Measurements from ENCODE around the gene MYD88. TPM values are rescaled to one million over a fixed set of nuclear protein-coding genes. Genes with fewer than 3 reads are reported as not detected.

The MYD88 gene
- total and polyA plus RNA-seq, 4 donors, result 15.4 to 60.3 (median 44.1) TPM

- Histone ChIP-seq H3K4me1 (ENCODE audit: control insufficient read depth in 4 of 4, insufficient read depth in 4 of 4, low read length in 3 of 4) (no peaks in the 10 kb centered on the region), H3K4me3 (ENCODE audit: low read depth in 1 of 3, low read length in 3 of 3) (no peak overlapping the region), H3K9ac (ENCODE audit: low read depth in 1 of 2, low read length in 2 of 2) (no peak overlapping the region), H3K36me3 (ENCODE audit: control insufficient read depth in 4 of 4, insufficient read depth in 3 of 4, low read depth in 1 of 4, low read length in 3 of 4) (no peaks in the 10 kb centered on the region), H3K27ac (ENCODE audit: low read depth in 1 of 2, low read length in 2 of 2) (no peak overlapping the region), H3K9me3 (ENCODE audit: control insufficient read depth in 4 of 4, low read length in 3 of 4) (no peaks in the 10 kb centered on the region), H3K27me3 (ENCODE audit: control insufficient read depth in 4 of 4, insufficient read depth in 4 of 4, low read length in 3 of 4) (no peaks in the 10 kb centered on the region)
- DNase-seq (ENCODE audit: low spot score), result no peak
- TF ChIP-seq TAF1 (conservative IDR thresholded peaks at IDR 0.05) (no peak), YY1 (IDR thresholded peaks at IDR 0.05) (no peak), MAX (IDR thresholded peaks at IDR 0.05) (no peak), EGR1 (IDR thresholded peaks at IDR 0.05; ENCODE audit: low read depth in 2 of 2) (no peak), FOXA2 (IDR thresholded peaks at IDR 0.05) (no peak), CTCF (IDR thresholded peaks at IDR 0.05; ENCODE audit: low read depth, low read length, missing input control) (no peak), HNF4A (conservative IDR thresholded peaks at IDR 0.05) (no peak), REST (IDR thresholded peaks at IDR 0.05) (no peak), FOXA1 (IDR thresholded peaks at IDR 0.05) (no peak), RAD21 (IDR thresholded peaks at IDR 0.05) (no peak), NR2F2 (IDR thresholded peaks at IDR 0.05) (no peak)
- WGBS, result over 99% methylated on average over 2 of the region's 2 CpGs
Observed at GRCh38 chr3:38153221-38153620, 14.8 kb downstream of the MYD88 start.

GRCh38 chr3:38154033-38154494 lies 15.6 kb downstream of the MYD88 start:
- Histone ChIP-seq H3K9ac (ENCODE audit: low read depth in 1 of 2, low read length in 2 of 2) (no peak overlapping the region), H3K9me3 (ENCODE audit: control insufficient read depth in 4 of 4, low read length in 3 of 4) (no peaks in the 10 kb centered on the region), H3K4me1 (ENCODE audit: control insufficient read depth in 4 of 4, insufficient read depth in 4 of 4, low read length in 3 of 4) (no peaks in the 10 kb centered on the region), H3K4me3 (ENCODE audit: low read depth in 1 of 3, low read length in 3 of 3) (no peak overlapping the region), H3K27ac (ENCODE audit: low read depth in 1 of 2, low read length in 2 of 2) (no peak overlapping the region), H3K36me3 (ENCODE audit: control insufficient read depth in 4 of 4, insufficient read depth in 3 of 4, low read depth in 1 of 4, low read length in 3 of 4) (no peaks in the 10 kb centered on the region), H3K27me3 (ENCODE audit: control insufficient read depth in 4 of 4, insufficient read depth in 4 of 4, low read length in 3 of 4) (no peaks in the 10 kb centered on the region)
- TF ChIP-seq REST (IDR thresholded peaks at IDR 0.05) (no peak), RXRA (IDR thresholded peaks at IDR 0.05) (no peak), CTCF (IDR thresholded peaks at IDR 0.05; ENCODE audit: low read depth, low read length, missing input control) (no peak), HNF4G (IDR thresholded peaks at IDR 0.05) (no peak), FOXA2 (IDR thresholded peaks at IDR 0.05) (no peak), HNF4A (conservative IDR thresholded peaks at IDR 0.05) (no peak), ZBTB33 (IDR thresholded peaks at IDR 0.05) (no peak), NR2F2 (IDR thresholded peaks at IDR 0.05) (no peak), ATF3 (IDR thresholded peaks at IDR 0.05) (no peak), YY1 (IDR thresholded peaks at IDR 0.05) (no peak)
- DNase-seq (ENCODE audit: low spot score), result no peak
- 90% methylated on average over 2 of the region's 2 CpGs for WGBS

Measured in liver (tissue), 9 donors.